Lower leg skin (tissue), 3 donors: ENCODE measurements around the gene USF1.

ENCODE experiments used
- CTCF ChIP-seq, 3 donors: fragments of 450-650 bp; IDR thresholded peaks; one replicate each; pipeline ENCODE4 v1.5.1; 2016; ENCODE audit warnings: antibody characterized with exemption in 3 of 3, mild to moderate bottlenecking in 3 of 3, moderate library complexity in 2 of 3
- POLR2A ChIP-seq, 2 donors: fragments of 450-650 bp; IDR thresholded peaks; one replicate each; pipeline ENCODE4 v1.6.1; 2016 to 2017; ENCODE audit warnings: antibody characterized with exemption in 2 of 2, mild to moderate bottlenecking in 1 of 2, moderate library complexity in 1 of 2

- TF ChIP-seq POLR2A (IDR thresholded peaks at IDR 0.05) (no peak), CTCF (IDR thresholded peaks at IDR 0.05) (no peak)
Observed at GRCh38 chr1:161088587-161089110, 42.9 kb upstream of the USF1 start.
